ENCODE results near the gene ZDHHC6. TPM values are rescaled to one million over a fixed set of nuclear protein-coding genes. Genes with fewer than 3 reads are reported as not detected.

ZDHHC6 gene
- total RNA-seq, 3 donors from 2014 or later (not counting 1 experiment from before 2014, with no cell fraction given), result 29.1 to 36.1 (median 30.2) TPM

DNA sequence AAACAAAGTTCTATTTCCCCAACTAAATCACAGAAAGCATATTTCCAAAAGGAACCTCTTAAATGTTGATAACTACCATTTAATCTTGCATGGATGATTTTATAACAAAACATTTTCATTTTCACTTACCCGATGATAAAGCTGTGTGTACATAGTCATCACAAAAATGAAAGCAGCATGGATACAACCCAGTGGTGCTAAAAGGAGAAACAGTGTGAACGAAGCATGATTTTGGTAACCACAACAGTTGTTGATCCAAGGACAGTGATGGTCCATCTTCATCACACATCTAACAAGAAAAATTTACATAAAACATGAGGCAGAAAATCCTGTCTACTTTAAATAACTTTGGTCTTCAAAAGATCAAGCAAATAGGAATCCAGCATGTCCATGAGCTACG lies 4.7 kb downstream of the ZDHHC6 start:
- H3K27me3 ChIP-seq (ENCODE audit: control insufficient read depth, insufficient read depth, low read length), result no peaks in the 10 kb centered on the region
- TF ChIP-seq CTCF (IDR thresholded peaks at IDR 0.05), result no peak
- Mint-ChIP-seq H3K4me3 (no peak overlapping the region), H3K36me3 (peaks cover 13% of the 10 kb centered on the region), H3K27ac (peak overlapping the region; percentile 29 to 52), H3K4me1 (peaks cover 17 to 24% of the 10 kb centered on the region in 2 donors), H3K27me3 (ENCODE audit: low read depth in 2 of 2) (no peaks in the 10 kb centered on the region), H3K9me3 (no peaks in the 10 kb centered on the region)
- no peak overlapping the region for H3K27ac ChIP-seq (ENCODE audit: low read length)
- ATAC-seq (no peak), DNase-seq (no peak)
- H3K4me1 ChIP-seq (ENCODE audit: control insufficient read depth, insufficient read depth, low read length), result peaks cover 8% of the 10 kb centered on the region
- 47% methylated on average over 3 of the region's 3 CpGs for WGBS (ENCODE audit: insufficient coverage)
- intact Hi-C loops (cut with micrococcal nuclease), result no loop called here
- no peaks in the 10 kb centered on the region for H3K9me3 ChIP-seq (ENCODE audit: control insufficient read depth, insufficient read depth, low read length)
- no peak overlapping the region for H3K4me3 ChIP-seq (ENCODE audit: low read length)
- peaks cover 57% of the 10 kb centered on the region for H3K36me3 ChIP-seq (ENCODE audit: control insufficient read depth, insufficient read depth, low read length)

- no peak for ATAC-seq
- Histone ChIP-seq H3K9me3 (ENCODE audit: control insufficient read depth, insufficient read depth, low read length) (no peaks in the 10 kb centered on the region), H3K27ac (ENCODE audit: low read length) (no peak overlapping the region), H3K36me3 (ENCODE audit: control insufficient read depth, insufficient read depth, low read length) (peaks cover 61% of the 10 kb centered on the region), H3K27me3 (ENCODE audit: control insufficient read depth, insufficient read depth, low read length) (no peaks in the 10 kb centered on the region), H3K4me3 (ENCODE audit: low read length) (no peak overlapping the region), H3K4me1 (ENCODE audit: control insufficient read depth, insufficient read depth, low read length) (peaks cover 8% of the 10 kb centered on the region)
- Mint-ChIP-seq H3K27ac (peak overlapping the region; percentile 29 to 52), H3K4me3 (no peak overlapping the region), H3K27me3 (ENCODE audit: low read depth in 2 of 2) (no peaks in the 10 kb centered on the region), H3K9me3 (no peaks in the 10 kb centered on the region), H3K36me3 (peaks cover 13% of the 10 kb centered on the region), H3K4me1 (peaks cover 17 to 24% of the 10 kb centered on the region in 2 donors)
- TF ChIP-seq CTCF (IDR thresholded peaks at IDR 0.05), result no peak
- intact Hi-C loops (cut with micrococcal nuclease), result no loop called here
- WGBS (ENCODE audit: insufficient coverage), result no CpG with 5 or more reads among the region's 1 CpG
- no peak for DNase-seq
These were observed 5.2 kb downstream of the ZDHHC6 start for GRCh38 chr10:112441520-112441919.

- Mint-ChIP-seq H3K36me3 (peaks cover 13% of the 10 kb centered on the region), H3K4me3 (no peak overlapping the region), H3K27ac (no peak overlapping the region), H3K27me3 (ENCODE audit: low read depth in 2 of 2) (no peaks in the 10 kb centered on the region), H3K4me1 (peaks cover 0 to 11% of the 10 kb centered on the region in 2 donors), H3K9me3 (no peaks in the 10 kb centered on the region)
- ATAC-seq (no peak), DNase-seq (no peak)
- no peaks in the 10 kb centered on the region for H3K4me1 ChIP-seq (ENCODE audit: control insufficient read depth, insufficient read depth, low read length)
- no peaks in the 10 kb centered on the region for H3K9me3 ChIP-seq (ENCODE audit: control insufficient read depth, insufficient read depth, low read length)
- 96% methylated on average over 4 of the region's 4 CpGs for WGBS (ENCODE audit: insufficient coverage)
- no peak overlapping the region for H3K4me3 ChIP-seq (ENCODE audit: low read length)
- no peak overlapping the region for H3K27ac ChIP-seq (ENCODE audit: low read length)
- H3K27me3 ChIP-seq (ENCODE audit: control insufficient read depth, insufficient read depth, low read length), result no peaks in the 10 kb centered on the region
- peaks cover 70% of the 10 kb centered on the region for H3K36me3 ChIP-seq (ENCODE audit: control insufficient read depth, insufficient read depth, low read length)
- intact Hi-C loops (cut with micrococcal nuclease), result loop anchor here (10.0 kb wide), 2 partner anchors 124 to 254 kb away; partner anchors contain the start of gene GPAM
- no peak for TF ChIP-seq CTCF (IDR thresholded peaks at IDR 0.05)
These were observed 8.4 kb downstream of the ZDHHC6 start for GRCh38 chr10:112438356-112438755.

GRCh38 chr10:112434988-112435619 lies 11.6 kb downstream of the ZDHHC6 start:
- Histone ChIP-seq H3K36me3 (ENCODE audit: control insufficient read depth, insufficient read depth, low read length) (peaks cover 81% of the 10 kb centered on the region), H3K27me3 (ENCODE audit: control insufficient read depth, insufficient read depth, low read length) (no peaks in the 10 kb centered on the region), H3K27ac (ENCODE audit: low read length) (no peak overlapping the region), H3K9me3 (ENCODE audit: control insufficient read depth, insufficient read depth, low read length) (no peaks in the 10 kb centered on the region), H3K4me3 (ENCODE audit: low read length) (no peak overlapping the region), H3K4me1 (ENCODE audit: control insufficient read depth, insufficient read depth, low read length) (no peaks in the 10 kb centered on the region)
- no peak for ATAC-seq
- no CpG with 5 or more reads among the region's 2 CpGs for WGBS (ENCODE audit: insufficient coverage)
- H3K27ac Mint-ChIP-seq, result no peak overlapping the region
- no peaks in the 10 kb centered on the region for H3K9me3 Mint-ChIP-seq
- intact Hi-C loops (cut with micrococcal nuclease), result loop anchor here (10.0 kb wide), 2 partner anchors 120 to 250 kb away; partner anchors contain the start of gene GPAM
- no peak overlapping the region for H3K4me3 Mint-ChIP-seq
- no peaks in the 10 kb centered on the region for H3K27me3 Mint-ChIP-seq (ENCODE audit: low read depth in 2 of 2)
- peak in 1 of 2 donors; percentile 55 for DNase-seq
- H3K4me1 Mint-ChIP-seq, result peaks cover 0 to 5% of the 10 kb centered on the region in 2 donors
- H3K36me3 Mint-ChIP-seq, result peaks cover 5% of the 10 kb centered on the region
- peak; percentile 54 for TF ChIP-seq CTCF (IDR thresholded peaks at IDR 0.05)

Measured in natural killer cell (primary cell).